ENCODE measurements around the gene TMEM255B.
"Not testable (repeated sequence)": the region's sequence is repeated elsewhere in the genome, so short reads cannot be mapped to it uniquely, and the experiment has no call there.

Gene TMEM255B

GRCh38 chr13:113820813-113821651 lies 62.0 kb downstream of the TMEM255B start:
- DNase-seq: no peak

GRCh38 chr13:113821847-113822246 lies 62.8 kb downstream of the TMEM255B start:
- DNase-seq: no peak

GRCh38 chr13:113822266-113822665 lies 63.2 kb downstream of the TMEM255B start:
- DNase-seq: no peak

GRCh38 chr13:113822956-113823744 lies 64.1 kb downstream of the TMEM255B start:
- no peak for DNase-seq

GRCh38 chr13:113823771-113824170 lies 64.7 kb downstream of the TMEM255B start:
- DNase-seq: no peak

- no peak for DNase-seq
Measured at GRCh38 chr13:113825841-113826240, 66.8 kb downstream of the TMEM255B start.

- DNase-seq: not testable (repeated sequence)
Measured at GRCh38 chr13:113826446-113826845, 67.4 kb downstream of the TMEM255B start.

GRCh38 chr13:113827021-113827420 lies 68.0 kb downstream of the TMEM255B start:
- no peak for DNase-seq

GRCh38 chr13:113828282-113828825 lies 69.3 kb downstream of the TMEM255B start:
- DNase-seq: no peak

GRCh38 chr13:113830426-113830950 lies 71.5 kb downstream of the TMEM255B start:
- not testable (repeated sequence) for DNase-seq

GRCh38 chr13:113831061-113831460 lies 72.0 kb downstream of the TMEM255B start:
- DNase-seq: no peak

GRCh38 chr13:113832205-113832604 lies 73.2 kb downstream of the TMEM255B start:
- no peak for DNase-seq

GRCh38 chr13:113832631-113833030 lies 73.6 kb downstream of the TMEM255B start:
- DNase-seq: no peak

- no peak for DNase-seq
Measured at GRCh38 chr13:113833111-113833830, 74.2 kb downstream of the TMEM255B start.

- not testable (repeated sequence) for DNase-seq
Measured at GRCh38 chr13:113834006-113834405, 75.0 kb downstream of the TMEM255B start.

GRCh38 chr13:113834496-113835200 lies 75.6 kb downstream of the TMEM255B start:
- no peak for DNase-seq

GRCh38 chr13:113835461-113836270 lies 76.6 kb downstream of the TMEM255B start:
- no peak for DNase-seq

GRCh38 chr13:113836768-113837559 lies 77.9 kb downstream of the TMEM255B start:
- DNase-seq: no peak

- no peak for DNase-seq
Measured at GRCh38 chr13:113837560-113838355, 78.7 kb downstream of the TMEM255B start.
